Neural progenitor cell (in vitro differentiated cells): ENCODE results near the gene RASA2. TPM values are rescaled to one million over a fixed set of nuclear protein-coding genes. Genes with fewer than 3 reads are reported as not detected.

ENCODE experiments used
- DNase-seq: peaks from one replicate; pipeline ENCODE4 v3.0.0-alpha.2; 2016; ENCODE audit warnings: low spot score
- H2AFZ ChIP-seq: fragments of 200-600 bp; sonication (generic); replicated peaks from 2 replicates; pipeline ENCODE4 v1.6.1; 2016; ENCODE audit warnings: antibody characterized with exemption
- H3F3A ChIP-seq: fragments of 200-600 bp; sonication (generic); 2 replicates; pipeline ENCODE4 v1.6.1; 2016; ENCODE audit warnings: antibody characterized with exemption, low read depth
- H3K27ac ChIP-seq: fragments of 200-600 bp; sonication (generic); 2 replicates; pipeline ENCODE4 v1.5.1; 2016; ENCODE audit warnings: mild to moderate bottlenecking
- H3K27me3 ChIP-seq: fragments of 200-600 bp; sonication (generic); 2 replicates; pipeline ENCODE4 v1.6.1; 2016; ENCODE audit warnings: mild to moderate bottlenecking, moderate library complexity
- H3K36me3 ChIP-seq: fragments of 200-600 bp; sonication (generic); 2 replicates; pipeline ENCODE4 v1.5.1; 2016
- H3K4me1 ChIP-seq: fragments of 200-600 bp; sonication (generic); 2 replicates; pipeline ENCODE4 v1.6.1; 2016; ENCODE audit warnings: mixed run types
- H3K4me2 ChIP-seq: fragments of 200-600 bp; sonication (generic); 2 replicates; pipeline ENCODE4 v1.6.1; 2016
- H3K4me3 ChIP-seq: fragments of 200-600 bp; sonication (generic); 2 replicates; pipeline ENCODE4 v1.5.1; 2016
- H3K79me2 ChIP-seq: fragments of 200-600 bp; sonication (generic); 2 replicates; pipeline ENCODE4 v1.6.1; 2016; ENCODE audit warnings: low read depth
- H3K9ac ChIP-seq: fragments of 200-600 bp; sonication (generic); 2 replicates; pipeline ENCODE4 v1.6.1; 2016
- H3K9me3 ChIP-seq: fragments of 200-600 bp; sonication (generic); 2 replicates; pipeline ENCODE4 v1.5.1; 2016; ENCODE audit warnings: low read depth
- H4K20me1 ChIP-seq: fragments of 200-600 bp; sonication (generic); 2 replicates; pipeline ENCODE4 v1.6.1; 2016; ENCODE audit warnings: low read depth
- H3K27ac Mint-ChIP-seq: 3 replicates; pipeline ENCODE4 v1.8.0; 2021; ENCODE audit warnings: mixed read lengths
- H3K27me3 Mint-ChIP-seq: 2 replicates; pipeline ENCODE4 v1.8.0; 2022; ENCODE audit warnings: low read depth, mild to moderate bottlenecking, inconsistent platforms, moderate library complexity, mixed read lengths; ENCODE audit not compliant: insufficient read depth
- H3K36me3 Mint-ChIP-seq: 3 replicates; pipeline ENCODE4 v1.8.0; 2021; ENCODE audit warnings: mixed read lengths
- H3K4me1 Mint-ChIP-seq: 3 replicates; pipeline ENCODE4 v1.8.0; 2021; ENCODE audit warnings: mixed read lengths
- H3K4me3 Mint-ChIP-seq: 3 replicates; pipeline ENCODE4 v1.8.0; 2021; ENCODE audit warnings: mild to moderate bottlenecking, moderate library complexity, mixed read lengths
- H3K9me3 Mint-ChIP-seq: 3 replicates; pipeline ENCODE4 v1.8.0; 2020; ENCODE audit warnings: mixed read lengths
- EZH2 ChIP-seq: fragments of 200-600 bp; sonication (generic); IDR thresholded peaks from 2 replicates; pipeline ENCODE4 v1.6.1; 2017; ENCODE audit warnings: antibody characterized with exemption, mild to moderate bottlenecking, moderate library complexity
- EZH2phosphoT487 ChIP-seq: fragments of 200-600 bp; sonication (generic); IDR thresholded peaks from 2 replicates; pipeline ENCODE4 v1.6.1; 2017; ENCODE audit warnings: antibody characterized with exemption
- total RNA-seq: library from RNA; depleted of rRNA; stranded (reverse); fragments of >200 nt; gene quantifications from 2 replicates; pipeline ENCODE4 v1.2.3, GENCODE V29; 2015; ENCODE audit warnings: low replicate concordance
- TF ChIP-seq, protein P1 (sequence below): fragments of 200-600 bp; sonication (generic); IDR thresholded peaks from 2 replicates; pipeline ENCODE4 v1.5.1; 2017; ENCODE audit warnings: antibody characterized with exemption, mild to moderate bottlenecking

RASA2 gene
- total RNA-seq, 1 donor from 2014 or later: 48.4 TPM

DNA sequence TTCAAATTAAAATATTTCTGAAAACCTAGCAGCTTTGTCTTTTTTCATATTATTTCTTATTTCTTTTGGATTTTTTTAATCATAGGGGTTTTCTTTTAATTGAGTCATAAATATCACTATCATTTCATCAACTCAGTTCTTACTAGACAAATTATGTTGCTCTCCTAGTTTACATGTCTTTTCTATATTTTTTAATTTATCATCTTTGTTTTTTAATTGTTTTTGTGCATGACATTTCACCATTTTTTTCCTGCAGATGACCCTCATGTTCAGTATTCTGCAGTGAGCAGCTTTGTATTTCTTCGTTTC, 89.9 kb downstream of the RASA2 start:
- Histone ChIP-seq H3K27me3 (no peaks in the 10 kb centered on the region), H3K4me2 (no peak overlapping the region), H3K9ac (no peak overlapping the region), H3K4me1 (no peaks in the 10 kb centered on the region), H4K20me1 (no peaks in the 10 kb centered on the region), H3K27ac (no peak overlapping the region), H3K79me2 (no peaks in the 10 kb centered on the region), H2AFZ (no peak overlapping the region), H3K9me3 (no peaks in the 10 kb centered on the region), H3K4me3 (no peak overlapping the region), H3F3A (peaks cover 6% of the 10 kb centered on the region), H3K36me3 (peaks cover 32% of the 10 kb centered on the region)
- H3K27ac Mint-ChIP-seq: no peak overlapping the region
- no peaks in the 10 kb centered on the region for H3K9me3 Mint-ChIP-seq
- DNase-seq: no peak
- peaks cover 7% of the 10 kb centered on the region for H3K36me3 Mint-ChIP-seq
- no peak overlapping the region for H3K4me3 Mint-ChIP-seq
- no peaks in the 10 kb centered on the region for H3K27me3 Mint-ChIP-seq
- TF ChIP-seq, protein P1, sequence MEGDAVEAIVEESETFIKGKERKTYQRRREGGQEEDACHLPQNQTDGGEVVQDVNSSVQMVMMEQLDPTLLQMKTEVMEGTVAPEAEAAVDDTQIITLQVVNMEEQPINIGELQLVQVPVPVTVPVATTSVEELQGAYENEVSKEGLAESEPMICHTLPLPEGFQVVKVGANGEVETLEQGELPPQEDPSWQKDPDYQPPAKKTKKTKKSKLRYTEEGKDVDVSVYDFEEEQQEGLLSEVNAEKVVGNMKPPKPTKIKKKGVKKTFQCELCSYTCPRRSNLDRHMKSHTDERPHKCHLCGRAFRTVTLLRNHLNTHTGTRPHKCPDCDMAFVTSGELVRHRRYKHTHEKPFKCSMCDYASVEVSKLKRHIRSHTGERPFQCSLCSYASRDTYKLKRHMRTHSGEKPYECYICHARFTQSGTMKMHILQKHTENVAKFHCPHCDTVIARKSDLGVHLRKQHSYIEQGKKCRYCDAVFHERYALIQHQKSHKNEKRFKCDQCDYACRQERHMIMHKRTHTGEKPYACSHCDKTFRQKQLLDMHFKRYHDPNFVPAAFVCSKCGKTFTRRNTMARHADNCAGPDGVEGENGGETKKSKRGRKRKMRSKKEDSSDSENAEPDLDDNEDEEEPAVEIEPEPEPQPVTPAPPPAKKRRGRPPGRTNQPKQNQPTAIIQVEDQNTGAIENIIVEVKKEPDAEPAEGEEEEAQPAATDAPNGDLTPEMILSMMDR: no peak
- TF ChIP-seq EZH2 (no peak), EZH2phosphoT487 (no peak)
- no peaks in the 10 kb centered on the region for H3K4me1 Mint-ChIP-seq

DNA sequence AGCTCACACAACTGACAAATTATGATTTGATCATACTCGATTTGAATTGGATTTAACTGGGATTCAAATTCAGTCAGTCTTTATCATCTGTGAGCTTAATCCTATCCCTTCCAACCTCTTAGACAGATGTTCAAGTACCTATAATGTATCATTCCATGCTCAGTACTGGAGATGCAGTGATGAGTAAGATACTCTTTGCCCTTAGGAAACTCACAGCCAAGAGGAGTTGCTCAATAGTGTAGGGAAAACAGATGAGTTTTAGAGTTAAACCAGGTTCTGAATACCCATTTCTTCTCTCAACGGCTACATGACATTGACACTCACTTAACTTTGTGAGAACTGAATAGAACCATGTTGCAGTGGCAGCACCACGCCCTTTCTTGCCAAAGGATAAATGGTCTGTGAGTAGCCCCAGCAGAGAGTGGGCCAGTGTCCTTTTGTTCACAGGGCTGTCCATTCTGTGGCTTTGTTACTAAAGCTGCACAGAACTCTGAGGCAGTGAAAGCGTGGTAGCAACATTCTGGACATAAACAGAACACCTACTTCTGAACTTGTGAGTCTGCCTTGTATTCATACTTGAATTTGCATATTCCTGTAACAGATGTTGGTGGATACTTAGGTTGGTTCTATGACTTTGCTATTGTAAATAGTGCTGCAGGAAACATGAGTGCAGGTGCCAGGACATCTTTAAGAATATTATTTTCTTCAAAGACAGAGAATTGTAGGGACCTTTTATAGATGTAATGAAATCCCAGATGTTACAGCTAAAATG, 91.6 kb downstream of the RASA2 start:
- H3K4me3 ChIP-seq: no peak overlapping the region
- H3K4me3 Mint-ChIP-seq: no peak overlapping the region

DNA sequence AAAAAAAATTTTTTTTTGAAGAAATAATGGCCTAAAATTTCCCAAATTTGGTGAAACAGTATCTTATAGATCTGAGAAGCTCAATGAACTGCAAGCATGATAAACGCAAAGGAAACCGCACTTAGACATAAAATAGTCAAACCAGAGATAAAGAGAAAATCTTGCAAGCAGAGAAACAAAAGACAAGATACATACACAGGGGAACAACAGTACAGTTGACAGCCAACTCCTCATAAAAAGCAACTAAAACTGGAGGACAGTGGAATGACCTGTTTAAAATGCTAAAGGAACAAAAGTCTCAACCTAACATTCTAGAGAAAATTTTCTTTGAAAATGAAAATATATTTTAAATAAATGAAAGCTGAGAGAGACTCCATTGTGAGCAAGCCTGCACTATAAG, 107.5 kb downstream of the RASA2 start:
- Mint-ChIP-seq H3K27ac (no peak overlapping the region), H3K27me3 (no peaks in the 10 kb centered on the region), H3K4me3 (no peak overlapping the region), H3K9me3 (peaks cover 11% of the 10 kb centered on the region), H3K4me1 (no peaks in the 10 kb centered on the region), H3K36me3 (peaks cover 55% of the 10 kb centered on the region)
- H3K27ac ChIP-seq: no peak overlapping the region
- H3K4me3 ChIP-seq: no peak overlapping the region
- no peak overlapping the region for H3K9ac ChIP-seq
- H3K9me3 ChIP-seq: no peaks in the 10 kb centered on the region
- no peak overlapping the region for H3K4me2 ChIP-seq
- no peak for DNase-seq
- no peak overlapping the region for H2AFZ ChIP-seq
- H3F3A ChIP-seq: no peaks in the 10 kb centered on the region
- no peaks in the 10 kb centered on the region for H4K20me1 ChIP-seq
- no peaks in the 10 kb centered on the region for H3K27me3 ChIP-seq
- H3K79me2 ChIP-seq: no peaks in the 10 kb centered on the region
- TF ChIP-seq EZH2 (no peak), EZH2phosphoT487 (no peak)
- TF ChIP-seq, protein P1: no peak
- H3K4me1 ChIP-seq: no peaks in the 10 kb centered on the region
- H3K36me3 ChIP-seq: peaks cover 8% of the 10 kb centered on the region

More for the DNA sequence above, 91.6 kb downstream of the RASA2 start:
- H3K27me3 ChIP-seq: no peaks in the 10 kb centered on the region
- no peak overlapping the region for H3K27ac ChIP-seq
- H4K20me1 ChIP-seq: no peaks in the 10 kb centered on the region
- H3K9me3 ChIP-seq: no peaks in the 10 kb centered on the region
- no peak overlapping the region for H3K9ac ChIP-seq
- no peaks in the 10 kb centered on the region for H3K79me2 ChIP-seq
- no peaks in the 10 kb centered on the region for H3K4me1 Mint-ChIP-seq
- H3K9me3 Mint-ChIP-seq: no peaks in the 10 kb centered on the region
- DNase-seq: no peak
- no peak overlapping the region for H3K27ac Mint-ChIP-seq
- peaks cover 23% of the 10 kb centered on the region for H3K36me3 ChIP-seq
- H2AFZ ChIP-seq: no peak overlapping the region
- TF ChIP-seq EZH2 (no peak), EZH2phosphoT487 (no peak)
- TF ChIP-seq, protein P1: no peak
- H3F3A ChIP-seq: peaks cover 6% of the 10 kb centered on the region
- H3K4me2 ChIP-seq: no peak overlapping the region
- peaks cover 4% of the 10 kb centered on the region for H3K36me3 Mint-ChIP-seq
- H3K4me1 ChIP-seq: no peaks in the 10 kb centered on the region
- H3K27me3 Mint-ChIP-seq: no peaks in the 10 kb centered on the region
